ENCODE results near the gene SPINK6. TPM values are rescaled to one million over a fixed set of nuclear protein-coding genes. Genes with fewer than 3 reads are reported as not detected.

The SPINK6 gene
- total and polyA plus RNA-seq, 4 experiments from 2014 or later = not detected

DNA sequence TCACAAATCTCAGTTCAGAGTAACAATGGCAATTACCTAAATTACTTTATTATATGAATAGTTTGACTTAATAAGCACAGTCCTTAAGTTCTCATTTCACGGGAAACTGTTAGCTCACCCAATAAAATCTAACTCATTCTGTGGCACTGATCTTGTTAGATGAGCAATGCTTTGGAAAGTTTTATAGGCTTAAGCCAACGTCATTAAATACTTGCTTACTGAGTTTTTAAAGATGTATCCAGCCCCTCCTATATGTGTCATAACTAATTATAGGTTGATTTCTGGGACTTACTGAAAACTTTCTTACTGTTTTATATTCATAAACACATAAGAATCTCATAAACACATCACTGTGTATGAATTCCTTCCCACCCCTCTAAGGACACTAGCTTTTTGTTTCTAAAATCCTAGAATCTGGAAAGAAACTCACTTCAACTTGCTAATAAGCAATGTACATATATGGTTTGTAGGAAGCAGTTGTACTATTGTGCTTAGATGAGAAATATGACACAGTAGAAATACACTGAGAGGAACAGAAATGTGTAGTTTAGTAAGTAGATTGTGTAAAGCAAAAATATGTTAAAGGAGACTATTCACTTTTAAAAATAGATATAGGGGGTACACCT lies 21.4 kb downstream of the SPINK6 start:
- H3K36me3 ChIP-seq (ENCODE audit: insufficient read depth, low read length) = no peaks in the 10 kb centered on the region
- peak overlapping the region in 1 of 7 donors; percentile 49 for H3K27ac Mint-ChIP-seq
- peaks cover 0 to 3% (median 0%) of the 10 kb centered on the region in 8 donors for H3K9me3 Mint-ChIP-seq
- H3K4me3 Mint-ChIP-seq = no peak overlapping the region
- no peak overlapping the region for H3K27ac ChIP-seq (ENCODE audit: low read depth, low read length)
- peaks cover 4% of the 10 kb centered on the region in 2 donors for H3K27me3 Mint-ChIP-seq
- H3K4me1 Mint-ChIP-seq = no peaks in the 10 kb centered on the region
- H3K36me3 Mint-ChIP-seq = no peaks in the 10 kb centered on the region
- ChIA-PET CTCF (ENCODE audit: partially characterized antibody) (no interaction called here), POLR2A (ENCODE audit: partially characterized antibody) (no interaction called here)
- H3K4me3 ChIP-seq (ENCODE audit: low read length in 2 of 2) = no peak overlapping the region
- DNase-seq = no peak
- no peaks in the 10 kb centered on the region for H3K4me1 ChIP-seq (ENCODE audit: insufficient read depth, low read length)
- no peaks in the 10 kb centered on the region for H3K27me3 ChIP-seq (ENCODE audit: insufficient read depth, low read length)
- H3K9me3 ChIP-seq (ENCODE audit: control insufficient read depth in 1 of 2, low read length in 2 of 2) = no peaks in the 10 kb centered on the region
- intact Hi-C loops (cut with micrococcal nuclease) = no loop called here

DNA sequence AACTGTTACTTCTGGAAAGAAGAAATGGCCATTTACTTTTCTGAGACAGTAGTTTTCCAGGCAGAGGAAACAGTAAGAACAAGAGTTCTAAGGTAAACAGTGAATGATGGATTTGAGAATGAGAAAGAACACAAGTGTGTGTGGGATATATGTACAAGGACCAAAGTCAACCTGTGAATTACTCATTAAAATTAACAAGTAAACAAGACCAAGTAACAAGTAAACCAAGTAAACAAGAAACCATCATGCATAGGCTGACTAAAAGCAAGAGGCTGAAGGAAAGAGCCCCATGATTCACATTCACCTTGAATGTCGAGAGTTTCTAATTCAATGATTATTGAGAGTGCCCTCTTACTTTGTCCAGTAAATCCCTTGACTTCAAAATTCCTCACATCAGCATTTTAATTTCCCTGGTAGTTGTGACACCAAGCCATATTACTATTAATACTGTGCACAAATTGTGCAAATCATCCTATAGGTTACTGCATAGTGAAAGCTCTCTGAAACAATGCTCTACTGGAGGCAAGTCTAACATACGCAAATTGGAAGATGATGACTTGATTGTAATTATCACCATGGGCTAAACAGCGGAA lies 25.6 kb downstream of the SPINK6 start:
- Histone ChIP-seq H3K27me3 (ENCODE audit: insufficient read depth, low read length) (no peaks in the 10 kb centered on the region), H3K4me1 (ENCODE audit: insufficient read depth, low read length) (no peaks in the 10 kb centered on the region), H3K27ac (ENCODE audit: low read depth, low read length) (no peak overlapping the region), H3K9me3 (ENCODE audit: control insufficient read depth in 1 of 2, low read length in 2 of 2) (no peaks in the 10 kb centered on the region), H3K4me3 (ENCODE audit: low read length in 2 of 2) (no peak overlapping the region), H3K36me3 (ENCODE audit: insufficient read depth, low read length) (no peaks in the 10 kb centered on the region)
- Mint-ChIP-seq H3K27me3 (peaks cover 4% of the 10 kb centered on the region in 2 donors), H3K4me1 (no peaks in the 10 kb centered on the region), H3K4me3 (no peak overlapping the region), H3K9me3 (peaks cover 0 to 4% (median 0%) of the 10 kb centered on the region in 8 donors), H3K36me3 (no peaks in the 10 kb centered on the region), H3K27ac (no peak overlapping the region)
- intact Hi-C loops (cut with micrococcal nuclease) = no loop called here
- ChIA-PET POLR2A (ENCODE audit: partially characterized antibody) (no interaction called here), CTCF (ENCODE audit: partially characterized antibody) (no interaction called here)
- DNase-seq = no peak

DNA sequence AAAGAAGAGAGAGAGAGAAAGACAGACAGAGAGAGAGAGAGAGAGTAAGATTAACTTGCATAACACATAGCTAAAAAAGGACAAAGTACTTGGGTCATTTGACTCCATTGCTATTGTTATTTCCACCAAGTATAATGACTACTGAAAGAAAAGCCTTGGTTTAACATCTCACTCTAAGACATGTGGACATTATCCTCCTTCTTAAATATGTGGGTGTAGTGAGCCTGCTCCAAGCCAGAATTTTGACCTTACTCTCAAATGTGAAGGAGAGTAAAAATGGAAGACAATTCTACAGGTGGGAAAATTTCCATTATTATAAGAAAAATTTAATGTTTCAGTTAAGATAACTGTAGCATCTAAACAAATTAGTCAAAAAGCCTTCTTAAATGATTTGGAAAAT lies 27.0 kb downstream of the SPINK6 start:
- Histone ChIP-seq H3K4me3 (ENCODE audit: low read length in 2 of 2) (no peak overlapping the region), H3K27ac (ENCODE audit: low read depth, low read length) (no peak overlapping the region), H3K27me3 (ENCODE audit: insufficient read depth, low read length) (no peaks in the 10 kb centered on the region), H3K36me3 (ENCODE audit: insufficient read depth, low read length) (no peaks in the 10 kb centered on the region), H3K4me1 (ENCODE audit: insufficient read depth, low read length) (no peaks in the 10 kb centered on the region), H3K9me3 (ENCODE audit: control insufficient read depth in 1 of 2, low read length in 2 of 2) (no peaks in the 10 kb centered on the region)
- Mint-ChIP-seq H3K4me1 (no peaks in the 10 kb centered on the region), H3K27me3 (peaks cover 4% of the 10 kb centered on the region in 2 donors), H3K27ac (peak overlapping the region in 1 of 7 donors; percentile 49), H3K4me3 (no peak overlapping the region), H3K9me3 (peaks cover 0 to 4% (median 0%) of the 10 kb centered on the region in 8 donors), H3K36me3 (no peaks in the 10 kb centered on the region)
- CTCF ChIA-PET (ENCODE audit: partially characterized antibody) = no interaction called here
- POLR2A ChIA-PET (ENCODE audit: partially characterized antibody) = no interaction called here
- no peak for DNase-seq
- intact Hi-C loops (cut with micrococcal nuclease) = no loop called here

DNA sequence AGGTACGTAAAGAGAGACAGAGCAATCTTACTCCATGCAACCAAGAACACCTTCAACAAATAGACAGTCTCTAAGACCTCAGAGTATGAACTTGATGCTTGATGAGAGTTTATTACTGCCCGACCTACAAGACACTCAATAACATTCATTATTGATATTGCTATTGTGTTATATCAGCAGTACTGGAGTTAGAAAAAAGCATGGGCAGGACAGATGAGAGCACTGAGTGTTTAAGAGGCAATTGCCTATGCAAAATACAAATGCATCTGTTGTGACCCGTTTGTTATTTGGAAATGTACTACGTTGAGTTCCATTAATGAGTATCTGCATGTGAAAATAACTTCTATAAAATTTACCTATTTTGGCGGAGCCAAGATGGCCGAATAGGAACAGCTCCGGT lies 27.4 kb downstream of the SPINK6 start:
- no peak for DNase-seq
- Histone ChIP-seq H3K36me3 (ENCODE audit: insufficient read depth, low read length) (no peaks in the 10 kb centered on the region), H3K4me1 (ENCODE audit: insufficient read depth, low read length) (no peaks in the 10 kb centered on the region), H3K27ac (ENCODE audit: low read depth, low read length) (no peak overlapping the region), H3K9me3 (ENCODE audit: control insufficient read depth in 1 of 2, low read length in 2 of 2) (no peaks in the 10 kb centered on the region), H3K4me3 (ENCODE audit: low read length in 2 of 2) (no peak overlapping the region), H3K27me3 (ENCODE audit: insufficient read depth, low read length) (no peaks in the 10 kb centered on the region)
- H3K4me3 Mint-ChIP-seq = no peak overlapping the region
- H3K9me3 Mint-ChIP-seq = peaks cover 0 to 4% (median 0%) of the 10 kb centered on the region in 8 donors
- no peaks in the 10 kb centered on the region for H3K36me3 Mint-ChIP-seq
- no peak overlapping the region for H3K27ac Mint-ChIP-seq
- ChIA-PET POLR2A (ENCODE audit: partially characterized antibody) (no interaction called here), CTCF (ENCODE audit: partially characterized antibody) (no interaction called here)
- peaks cover 4% of the 10 kb centered on the region in 2 donors for H3K27me3 Mint-ChIP-seq
- intact Hi-C loops (cut with micrococcal nuclease) = no loop called here
- no peaks in the 10 kb centered on the region for H3K4me1 Mint-ChIP-seq

DNA sequence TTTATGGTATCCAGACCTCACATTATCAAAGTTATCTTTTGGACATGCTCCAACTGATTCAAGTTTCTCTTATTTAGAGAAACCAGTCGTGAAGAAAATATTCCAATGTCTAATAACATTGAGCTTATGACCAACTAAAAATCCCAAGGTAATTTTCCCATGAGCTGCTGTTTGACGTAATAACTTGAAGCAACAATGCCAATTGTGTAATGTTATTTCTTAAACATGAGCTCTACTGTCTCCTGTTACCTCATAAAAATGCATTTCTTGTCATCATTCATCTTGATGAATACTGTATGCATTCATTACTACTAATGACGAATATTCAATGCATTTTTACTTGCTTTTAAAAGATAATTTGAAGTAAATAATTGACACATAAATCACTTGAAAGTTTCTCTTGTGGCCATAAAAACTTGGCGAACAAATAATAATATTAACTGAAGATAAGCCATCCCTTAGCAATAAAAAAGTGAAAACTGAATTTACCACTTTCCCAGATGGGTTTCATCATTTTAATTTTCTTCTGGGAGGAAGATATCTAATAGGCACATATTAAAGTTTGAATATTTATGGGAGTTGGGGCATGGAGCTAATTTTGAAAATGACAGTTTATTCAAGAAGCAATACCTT lies 35.1 kb downstream of the SPINK6 start:
- Histone ChIP-seq H3K27me3 (ENCODE audit: insufficient read depth, low read length) (no peaks in the 10 kb centered on the region), H3K4me1 (ENCODE audit: insufficient read depth, low read length) (no peaks in the 10 kb centered on the region), H3K9me3 (ENCODE audit: control insufficient read depth in 1 of 2, low read length in 2 of 2) (no peaks in the 10 kb centered on the region), H3K36me3 (ENCODE audit: insufficient read depth, low read length) (no peaks in the 10 kb centered on the region), H3K4me3 (ENCODE audit: low read length in 2 of 2) (no peak overlapping the region), H3K27ac (ENCODE audit: low read depth, low read length) (no peak overlapping the region)
- ChIA-PET POLR2A (ENCODE audit: partially characterized antibody) (no interaction called here), CTCF (ENCODE audit: partially characterized antibody) (no interaction called here)
- H3K4me3 Mint-ChIP-seq = no peak overlapping the region
- H3K9me3 Mint-ChIP-seq = peaks cover 0 to 2% (median 0%) of the 10 kb centered on the region in 8 donors
- H3K27me3 Mint-ChIP-seq = peaks cover 2% of the 10 kb centered on the region in 2 donors
- H3K4me1 Mint-ChIP-seq = no peaks in the 10 kb centered on the region
- H3K27ac Mint-ChIP-seq = no peak overlapping the region
- intact Hi-C loops (cut with micrococcal nuclease) = no loop called here
- no peaks in the 10 kb centered on the region for H3K36me3 Mint-ChIP-seq
- DNase-seq = no peak

DNA sequence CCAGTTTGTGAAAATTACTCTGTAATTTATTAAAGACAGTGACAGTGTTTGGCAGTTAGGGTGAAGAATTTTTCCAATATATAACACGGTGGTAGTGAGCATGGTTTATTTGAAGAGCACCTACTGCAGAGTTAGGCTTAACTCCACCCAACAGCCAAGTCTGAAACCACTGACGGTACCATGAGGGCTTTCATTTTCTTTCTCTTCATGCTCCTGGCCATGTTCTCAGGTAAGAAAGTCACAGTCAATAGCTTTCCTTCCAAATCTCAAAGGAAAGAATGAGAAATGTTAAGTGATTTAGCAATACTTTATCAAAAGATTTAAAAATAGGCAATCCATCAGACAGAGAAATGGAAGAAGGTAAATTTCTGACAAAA lies 35.6 kb downstream of the SPINK6 start, which contains the start of gene MARCOL:
Gene MARCOL, plus strand, starts transcription at position 108 of the 377 bp plus-strand sequence. Its CDS starts 73 bp downstream, at position 181.
- POLR2A ChIA-PET (ENCODE audit: partially characterized antibody) = no interaction called here
- H3K27me3 Mint-ChIP-seq = peaks cover 2% of the 10 kb centered on the region in 2 donors
- no peak for DNase-seq
- Histone ChIP-seq H3K27me3 (ENCODE audit: insufficient read depth, low read length) (no peaks in the 10 kb centered on the region), H3K9me3 (ENCODE audit: control insufficient read depth in 1 of 2, low read length in 2 of 2) (no peaks in the 10 kb centered on the region), H3K4me1 (ENCODE audit: insufficient read depth, low read length) (no peaks in the 10 kb centered on the region), H3K36me3 (ENCODE audit: insufficient read depth, low read length) (no peaks in the 10 kb centered on the region), H3K4me3 (ENCODE audit: low read length in 2 of 2) (no peak within 1 kb of the TSS), H3K27ac (ENCODE audit: low read depth, low read length) (no peak within 1 kb of the TSS)
- H3K9me3 Mint-ChIP-seq = peaks cover 0 to 2% (median 0%) of the 10 kb centered on the region in 8 donors
- no peak within 1 kb of the TSS for H3K4me3 Mint-ChIP-seq
- H3K27ac Mint-ChIP-seq = no peak within 1 kb of the TSS
- H3K4me1 Mint-ChIP-seq = no peaks in the 10 kb centered on the region
- CTCF ChIA-PET (ENCODE audit: partially characterized antibody) = no interaction called here
- intact Hi-C loops (cut with micrococcal nuclease) = no loop called here
- H3K36me3 Mint-ChIP-seq = no peaks in the 10 kb centered on the region

DNA sequence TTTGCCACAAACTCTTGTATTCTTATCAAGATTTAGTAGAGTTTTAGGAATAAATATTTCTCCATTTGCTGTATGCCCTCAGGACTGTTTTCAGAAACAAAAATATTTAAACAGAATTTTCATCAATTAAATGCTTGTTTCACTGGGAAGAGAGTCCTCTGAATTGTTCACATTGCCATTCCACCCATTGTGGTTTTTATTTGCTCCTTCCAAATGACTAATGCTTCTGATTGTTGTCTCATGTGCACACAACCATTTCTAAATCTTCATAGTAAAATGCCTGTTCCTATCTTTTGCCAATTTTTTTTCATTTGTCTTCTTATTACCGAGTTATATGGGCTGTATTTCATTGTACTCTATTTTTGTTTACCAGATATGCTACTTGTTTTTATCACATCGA lies 46.1 kb downstream of the SPINK6 start:
- no peak overlapping the region for H3K27ac Mint-ChIP-seq
- H3K9me3 Mint-ChIP-seq = peaks cover 0 to 12% (median 3%) of the 10 kb centered on the region in 8 donors
- CTCF ChIA-PET (ENCODE audit: partially characterized antibody) = no interaction called here
- H3K27me3 Mint-ChIP-seq = peaks cover 0 to 1% of the 10 kb centered on the region in 2 donors
- POLR2A ChIA-PET (ENCODE audit: partially characterized antibody) = no interaction called here
- no peaks in the 10 kb centered on the region for H3K9me3 ChIP-seq (ENCODE audit: control insufficient read depth in 1 of 2, low read length in 2 of 2)
- no peak overlapping the region for H3K4me3 ChIP-seq (ENCODE audit: low read length in 2 of 2)
- no peaks in the 10 kb centered on the region for H3K27me3 ChIP-seq (ENCODE audit: insufficient read depth, low read length)
- H3K4me3 Mint-ChIP-seq = no peak overlapping the region
- DNase-seq = no peak
- no peaks in the 10 kb centered on the region for H3K36me3 Mint-ChIP-seq
- no peaks in the 10 kb centered on the region for H3K36me3 ChIP-seq (ENCODE audit: insufficient read depth, low read length)
- intact Hi-C loops (cut with micrococcal nuclease) = no loop called here
- no peaks in the 10 kb centered on the region for H3K4me1 ChIP-seq (ENCODE audit: insufficient read depth, low read length)
- no peaks in the 10 kb centered on the region for H3K4me1 Mint-ChIP-seq
- no peak overlapping the region for H3K27ac ChIP-seq (ENCODE audit: low read depth, low read length)
